GM18909 (cell line): ENCODE measurements around the gene SPTB.

Source experiments
- ATAC-seq: cut with Tn5 transposase; IDR thresholded peaks from one replicate; pipeline ENCODE4 v1.9.1; 2021; ENCODE audit warnings: mild to moderate bottlenecking; ENCODE audit not compliant: unreplicated experiment, poor library complexity

SPTB gene

GRCh38 chr14:64758025-64758521, 121.6 kb downstream of the SPTB start:
- ATAC-seq = no peak

- no peak for ATAC-seq
These were observed 122.1 kb downstream of the SPTB start for GRCh38 chr14:64757601-64758000.

GRCh38 chr14:64756712-64757111, 123.0 kb downstream of the SPTB start:
- ATAC-seq = no peak

GRCh38 chr14:64755781-64756221, 123.9 kb downstream of the SPTB start:
- ATAC-seq = no peak

- no peak for ATAC-seq
These were observed 125.0 kb downstream of the SPTB start for GRCh38 chr14:64754685-64755084.

- no peak for ATAC-seq
These were observed 125.7 kb downstream of the SPTB start for GRCh38 chr14:64753999-64754398.

GRCh38 chr14:64753374-64753773, 126.3 kb downstream of the SPTB start:
- ATAC-seq = no peak

GRCh38 chr14:64752909-64753308, 126.8 kb downstream of the SPTB start:
- no peak for ATAC-seq

GRCh38 chr14:64748995-64749714, 130.6 kb downstream of the SPTB start:
- ATAC-seq = no peak

GRCh38 chr14:64748521-64748920, 131.2 kb downstream of the SPTB start:
- no peak for ATAC-seq

- no peak for ATAC-seq
These were observed 132.4 kb downstream of the SPTB start for GRCh38 chr14:64747327-64747726.

GRCh38 chr14:64746298-64747250, 133.1 kb downstream of the SPTB start:
- no peak for ATAC-seq

GRCh38 chr14:64745511-64746091, 134.1 kb downstream of the SPTB start:
- no peak for ATAC-seq

- no peak for ATAC-seq
These were observed 136.6 kb downstream of the SPTB start for GRCh38 chr14:64743061-64743460.

- ATAC-seq = no peak
These were observed 137.7 kb downstream of the SPTB start for GRCh38 chr14:64741961-64742360.

GRCh38 chr14:64741200-64741599, 138.5 kb downstream of the SPTB start:
- ATAC-seq = no peak

GRCh38 chr14:64738281-64738804, 141.4 kb downstream of the SPTB start:
- no peak for ATAC-seq

GRCh38 chr14:64737391-64738280, 142.1 kb downstream of the SPTB start:
- no peak for ATAC-seq

GRCh38 chr14:64736271-64737169, 143.2 kb downstream of the SPTB start:
- no peak for ATAC-seq
